Left ventricle myocardium inferior (tissue), 1 donor: Measurements from ENCODE around the gene SGF29. TPM values are rescaled to one million over a fixed set of nuclear protein-coding genes. Genes with fewer than 3 reads are reported as not detected.
"Not testable (repeated sequence)": the region's sequence is repeated elsewhere in the genome, so short reads cannot be mapped to it uniquely, and the experiment has no call there.

Experiments
- DNase-seq: peaks from one replicate; pipeline ENCODE4 v3.0.0-alpha.2; 2020
- H3K27ac ChIP-seq: fragments of 200-600 bp; replicated peaks from 2 replicates; pipeline ENCODE4 v1.8.0; 2021
- H3K27me3 ChIP-seq: fragments of 200-600 bp; 2 replicates; pipeline ENCODE4 v1.8.0; 2021; ENCODE audit warnings: low read depth
- H3K36me3 ChIP-seq: fragments of 200-600 bp; 2 replicates; pipeline ENCODE4 v1.8.0; 2021
- H3K4me1 ChIP-seq: fragments of 200-600 bp; 2 replicates; pipeline ENCODE4 v1.8.0; 2021
- H3K4me3 ChIP-seq: fragments of 200-600 bp; 2 replicates; pipeline ENCODE4 v1.8.0; 2021; ENCODE audit warnings: mild to moderate bottlenecking, moderate library complexity
- H3K9me3 ChIP-seq: fragments of 200-600 bp; replicated peaks from 2 replicates; pipeline ENCODE4 v1.8.0; 2021
- intact Hi-C: fragments of 100-400 bp; cut with micrococcal nuclease; formaldehyde crosslinking; loops from one replicate; pipeline ENCODE4 v1.11.0; 2022
- total RNA-seq: library from RNA; stranded (reverse); fragmentation: NEBNext Ultra II Directional; extraction: Animal tissue kit (Norgen Biotek cat#: 25700); gene quantifications from one replicate; pipeline ENCODE4 v1.2.1, GENCODE V29; 2021
- TF ChIP-seq, protein P1 (sequence below): fragments of 200-600 bp; IDR thresholded peaks from 2 replicates; pipeline ENCODE4 v1.8.0; 2021; ENCODE audit warnings: antibody characterized with exemption, mild to moderate bottlenecking, borderline replicate concordance
- donor health status: DM: no; HTN: yes; CAD: no; lungs with severe emphysema.

SGF29 gene
- total RNA-seq, 1 donor from 2014 or later, result 16.5 TPM

DNA sequence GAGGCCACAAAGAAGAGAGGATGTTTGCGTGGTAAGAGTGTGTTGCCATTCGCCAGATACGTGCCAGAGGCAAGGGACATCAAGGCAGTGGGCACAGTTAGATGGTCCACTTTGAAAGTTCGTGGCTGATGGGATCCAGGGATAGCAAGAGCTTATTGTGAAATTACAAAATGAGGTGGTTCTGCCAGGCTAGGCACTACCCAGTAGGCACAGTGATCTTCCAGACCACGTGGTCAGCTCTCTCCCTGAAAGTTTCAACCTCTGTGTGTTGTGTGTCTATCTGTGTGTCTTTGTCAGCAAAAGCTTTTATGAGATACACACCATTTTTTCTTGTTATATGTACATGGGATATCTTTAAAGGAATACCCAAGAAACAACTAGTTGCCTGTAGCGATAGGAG, 9.5 kb downstream of the SGF29 start:
- peaks cover 21% of the 10 kb centered on the region for H3K36me3 ChIP-seq
- H3K27me3 ChIP-seq, result no peaks in the 10 kb centered on the region
- no peak for DNase-seq
- H3K4me3 ChIP-seq, result no peak overlapping the region
- H3K4me1 ChIP-seq, result peaks cover 16% of the 10 kb centered on the region
- peaks cover 13% of the 10 kb centered on the region for H3K9me3 ChIP-seq
- intact Hi-C loops, result no loop called here
- no peak overlapping the region for H3K27ac ChIP-seq
- TF ChIP-seq, protein P1, sequence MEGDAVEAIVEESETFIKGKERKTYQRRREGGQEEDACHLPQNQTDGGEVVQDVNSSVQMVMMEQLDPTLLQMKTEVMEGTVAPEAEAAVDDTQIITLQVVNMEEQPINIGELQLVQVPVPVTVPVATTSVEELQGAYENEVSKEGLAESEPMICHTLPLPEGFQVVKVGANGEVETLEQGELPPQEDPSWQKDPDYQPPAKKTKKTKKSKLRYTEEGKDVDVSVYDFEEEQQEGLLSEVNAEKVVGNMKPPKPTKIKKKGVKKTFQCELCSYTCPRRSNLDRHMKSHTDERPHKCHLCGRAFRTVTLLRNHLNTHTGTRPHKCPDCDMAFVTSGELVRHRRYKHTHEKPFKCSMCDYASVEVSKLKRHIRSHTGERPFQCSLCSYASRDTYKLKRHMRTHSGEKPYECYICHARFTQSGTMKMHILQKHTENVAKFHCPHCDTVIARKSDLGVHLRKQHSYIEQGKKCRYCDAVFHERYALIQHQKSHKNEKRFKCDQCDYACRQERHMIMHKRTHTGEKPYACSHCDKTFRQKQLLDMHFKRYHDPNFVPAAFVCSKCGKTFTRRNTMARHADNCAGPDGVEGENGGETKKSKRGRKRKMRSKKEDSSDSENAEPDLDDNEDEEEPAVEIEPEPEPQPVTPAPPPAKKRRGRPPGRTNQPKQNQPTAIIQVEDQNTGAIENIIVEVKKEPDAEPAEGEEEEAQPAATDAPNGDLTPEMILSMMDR, result no peak

DNA sequence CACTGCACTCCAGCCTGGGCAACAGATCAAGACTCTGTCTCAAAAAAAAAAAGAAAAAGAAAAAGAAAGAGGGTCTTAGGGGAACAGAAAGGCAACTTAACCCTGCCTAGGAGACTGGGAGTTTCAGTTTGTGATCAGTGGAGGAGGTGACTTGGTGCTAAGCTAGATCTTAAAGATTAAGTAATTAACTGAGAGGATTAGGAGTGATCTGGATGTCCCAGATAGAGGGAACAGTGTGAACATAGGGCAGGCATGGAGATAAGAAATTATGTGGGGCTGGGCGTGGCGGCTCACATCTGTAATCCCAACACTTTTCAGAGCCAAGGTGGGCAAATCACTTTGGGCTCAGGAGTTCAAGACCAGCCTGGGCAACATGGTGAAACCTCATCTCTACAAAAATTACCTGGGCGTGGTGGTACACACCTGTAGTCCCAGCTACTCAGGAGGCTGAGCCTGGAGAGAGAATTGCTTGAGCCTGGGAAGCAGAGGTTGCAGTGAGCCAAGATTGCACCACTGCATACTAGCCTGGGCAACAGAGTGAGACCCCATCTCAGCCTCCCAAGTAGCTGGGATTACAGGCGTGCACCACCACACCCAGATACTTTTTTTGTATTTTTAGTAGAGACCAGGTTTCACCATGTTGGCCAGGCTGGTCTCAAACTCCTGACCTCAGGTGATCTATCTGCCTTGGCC, 12.7 kb downstream of the SGF29 start:
- H3K27ac ChIP-seq, intact Hi-C loops, H3K36me3 ChIP-seq, DNase-seq, H3K4me3 ChIP-seq, H3K27me3 ChIP-seq: not testable (repeated sequence)
- Histone ChIP-seq H3K4me1 (peaks cover 13% of the 10 kb centered on the region), H3K9me3 (peaks cover 13% of the 10 kb centered on the region)

DNA sequence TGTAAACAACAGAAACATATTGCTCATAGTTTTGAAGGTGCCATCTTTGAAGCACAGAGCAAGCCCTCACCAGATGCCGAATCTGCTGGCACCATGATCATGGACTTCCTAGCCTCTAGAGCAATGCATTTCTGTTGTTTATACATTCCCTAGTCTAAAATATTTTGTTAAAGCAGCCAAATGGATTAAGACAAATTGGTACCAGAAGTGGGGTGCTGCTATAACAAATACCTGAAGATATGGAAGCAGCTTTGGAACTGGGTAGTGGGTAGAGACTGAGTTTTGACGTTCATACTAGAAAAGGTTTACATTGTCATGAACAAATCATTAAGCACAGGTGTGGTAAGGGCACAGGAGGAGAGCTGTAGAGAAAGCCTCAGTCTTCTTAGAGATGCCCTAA, 13.6 kb downstream of the SGF29 start:
- H3K4me3 ChIP-seq, result no peak overlapping the region
- no peaks in the 10 kb centered on the region for H3K27me3 ChIP-seq
- intact Hi-C loops, result no loop called here
- peaks cover 13% of the 10 kb centered on the region for H3K9me3 ChIP-seq
- H3K36me3 ChIP-seq, result peaks cover 9% of the 10 kb centered on the region
- TF ChIP-seq, protein P1, result no peak
- DNase-seq, result no peak
- peaks cover 12% of the 10 kb centered on the region for H3K4me1 ChIP-seq
- no peak overlapping the region for H3K27ac ChIP-seq

DNA sequence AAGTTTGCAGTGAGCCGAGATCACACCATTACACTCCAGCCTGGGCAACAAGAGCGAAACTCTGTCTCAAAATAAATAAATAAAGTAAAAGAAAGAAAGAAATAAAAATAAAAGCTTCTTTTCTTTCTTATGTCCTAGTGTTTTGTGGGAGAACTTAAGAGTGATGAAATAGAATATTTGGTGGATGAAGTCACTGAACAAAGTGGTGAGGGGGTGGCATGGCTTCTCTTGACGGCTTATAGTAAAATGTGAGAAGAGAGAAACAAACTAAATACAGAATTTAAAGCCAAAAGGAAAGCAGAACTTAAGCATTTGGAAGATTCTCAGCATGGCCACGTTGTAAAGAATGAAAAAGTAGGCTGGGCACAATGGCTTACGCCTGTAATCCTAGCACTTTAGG, 15.3 kb downstream of the SGF29 start:
- H3K4me3 ChIP-seq, result no peak overlapping the region
- peaks cover 9% of the 10 kb centered on the region for H3K36me3 ChIP-seq
- no peak for DNase-seq
- intact Hi-C loops, result no loop called here
- TF ChIP-seq, protein P1, result no peak
- peaks cover 25% of the 10 kb centered on the region for H3K4me1 ChIP-seq
- no peaks in the 10 kb centered on the region for H3K27me3 ChIP-seq
- peaks cover 13% of the 10 kb centered on the region for H3K9me3 ChIP-seq
- H3K27ac ChIP-seq, result no peak overlapping the region

DNA sequence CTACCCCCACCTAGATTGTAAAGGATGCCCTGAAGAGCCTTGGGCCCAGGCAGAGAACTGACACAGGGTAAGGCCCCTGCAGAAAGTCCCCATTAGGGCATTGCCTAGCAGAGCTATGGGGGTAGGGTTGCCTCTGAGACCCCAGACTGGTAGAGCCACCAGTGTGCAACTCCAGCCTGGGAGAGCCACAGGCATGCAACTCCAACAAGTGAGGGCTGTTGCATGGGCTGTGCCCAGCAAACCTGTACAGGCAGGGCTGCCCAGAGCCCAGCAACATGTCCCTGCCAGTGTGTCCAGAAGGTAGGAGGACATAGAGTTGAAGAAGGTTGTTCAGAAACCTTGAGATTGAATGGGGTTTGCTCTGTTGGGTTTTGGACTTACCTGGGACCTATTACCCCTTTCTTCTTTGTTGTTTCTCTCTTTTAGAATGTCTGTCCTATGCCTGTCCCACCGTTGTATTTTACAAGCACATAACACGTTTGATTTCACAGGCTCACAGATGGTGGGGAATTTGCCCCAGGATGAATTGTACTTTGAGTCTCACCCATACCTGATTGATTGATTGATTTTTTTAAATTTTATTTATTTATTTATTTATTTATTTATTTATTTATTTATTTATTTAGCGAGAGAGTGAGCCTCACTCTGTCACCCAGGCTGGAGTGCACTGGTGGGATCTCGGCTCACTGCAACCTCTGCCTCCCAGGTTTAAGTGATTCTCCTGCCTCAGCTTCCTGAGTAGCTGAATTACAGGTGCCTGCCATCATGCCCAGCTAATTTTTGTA, 16.4 kb downstream of the SGF29 start:
- intact Hi-C loops, result no loop called here
- TF ChIP-seq, protein P1, result no peak
- no peaks in the 10 kb centered on the region for H3K27me3 ChIP-seq
- peaks cover 13% of the 10 kb centered on the region for H3K9me3 ChIP-seq
- peaks cover 32% of the 10 kb centered on the region for H3K4me1 ChIP-seq
- H3K36me3 ChIP-seq, result peaks cover 9% of the 10 kb centered on the region
- no peak overlapping the region for H3K4me3 ChIP-seq
- DNase-seq, result no peak
- no peak overlapping the region for H3K27ac ChIP-seq
